KMS-11 (cell line): Measurements from ENCODE around the gene DPEP2NB.

Experiments used
- H2AFZ ChIP-seq: fragments of 200-600 bp; sonication (generic); 2 replicates; pipeline ENCODE4 v1.6.1; 2016; ENCODE audit warnings: antibody characterized with exemption, mixed run types, low read depth
- H3K27ac ChIP-seq: fragments of 200-600 bp; sonication (generic); 2 replicates; pipeline ENCODE4 v1.6.1; 2016; ENCODE audit warnings: mild to moderate bottlenecking, mixed run types
- H3K27me3 ChIP-seq: fragments of 200-600 bp; sonication (generic); 2 replicates; pipeline ENCODE4 v1.6.1; 2017; ENCODE audit warnings: mild to moderate bottlenecking, low read depth, mixed run types, moderate library complexity; ENCODE audit not compliant: insufficient read depth
- H3K36me3 ChIP-seq: fragments of 200-600 bp; sonication (generic); 2 replicates; pipeline ENCODE4 v1.6.1; 2017; ENCODE audit warnings: mild to moderate bottlenecking, mixed run types; ENCODE audit not compliant: insufficient read depth
- H3K4me1 ChIP-seq: fragments of 200-600 bp; sonication (generic); 2 replicates; pipeline ENCODE4 v1.6.1; 2016; ENCODE audit warnings: mild to moderate bottlenecking, low read depth, mixed run types; ENCODE audit not compliant: poor library complexity, severe bottlenecking
- H3K4me2 ChIP-seq: fragments of 200-600 bp; sonication (generic); 2 replicates; pipeline ENCODE4 v1.7.0; 2016; ENCODE audit warnings: mild to moderate bottlenecking, mixed run types
- H3K4me3 ChIP-seq: fragments of 200-600 bp; sonication (generic); IDR thresholded peaks from 2 replicates; pipeline ENCODE4 v1.6.1; 2017; ENCODE audit warnings: low read depth, low read length, mixed read lengths; ENCODE audit not compliant: insufficient read depth
- H3K79me2 ChIP-seq: fragments of 200-600 bp; sonication (generic); 2 replicates; pipeline ENCODE4 v1.6.1; 2016; ENCODE audit warnings: low read depth, mixed run types; ENCODE audit not compliant: insufficient read depth
- H3K9ac ChIP-seq: fragments of 200-600 bp; sonication (generic); 2 replicates; pipeline ENCODE4 v1.6.1; 2016; ENCODE audit warnings: mild to moderate bottlenecking, mixed run types
- H4K20me1 ChIP-seq: fragments of 200-600 bp; sonication (generic); 2 replicates; pipeline ENCODE4 v1.6.1; 2016; ENCODE audit warnings: mild to moderate bottlenecking, mixed run types; ENCODE audit not compliant: insufficient read depth
- TF ChIP-seq, protein P1 (sequence below): fragments of 200-600 bp; sonication (generic); conservative IDR thresholded peaks from 2 replicates; pipeline ENCODE4 v1.6.1; 2017; ENCODE audit warnings: low read depth, mild to moderate bottlenecking, antibody characterized with exemption, low read length, moderate library complexity, mixed read lengths

DPEP2NB gene

DNA sequence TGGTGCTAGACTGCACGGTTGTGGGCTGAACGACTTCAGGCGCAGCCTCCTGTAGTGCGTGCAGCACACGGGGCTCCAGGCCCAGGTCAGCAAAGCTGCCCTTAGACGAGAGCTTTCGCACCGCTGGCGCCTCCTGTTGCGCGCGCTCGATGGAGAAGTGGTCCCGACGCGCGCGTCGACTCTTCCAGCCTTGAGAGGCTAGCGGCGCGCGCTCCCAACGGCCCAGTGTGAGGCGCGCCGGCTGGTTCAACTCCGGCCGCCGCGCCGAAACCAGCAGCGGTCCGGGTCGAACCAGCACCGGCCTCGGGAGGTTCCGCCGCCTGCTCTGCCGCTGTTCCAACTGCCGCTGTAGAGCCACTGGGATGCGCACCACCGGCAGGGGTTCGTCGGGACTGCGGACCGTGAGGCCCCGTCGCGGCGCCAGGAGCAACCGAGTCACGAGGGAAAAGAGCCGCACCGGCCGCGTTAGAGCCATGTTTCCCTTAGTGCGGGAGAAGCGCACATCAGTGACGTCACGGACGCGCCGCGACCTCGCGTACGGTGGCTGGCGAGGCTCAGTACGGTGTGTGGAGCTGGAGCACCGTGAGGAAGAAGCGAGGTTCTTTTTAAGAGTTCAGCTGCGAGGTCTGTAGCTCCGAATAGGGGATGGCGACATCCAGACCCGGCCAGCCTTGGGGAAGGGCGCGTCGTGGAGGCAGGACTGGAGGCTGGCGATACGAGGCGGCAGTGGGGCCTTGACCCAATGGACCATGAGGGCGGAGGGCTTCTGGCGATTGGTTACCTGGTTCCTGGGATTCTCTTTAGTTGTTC lies 7.2 kb upstream of the DPEP2NB start, which contains the start of the genes DDX28 and DUS2:
Gene DDX28 (minus strand): TSS at position 505 of the 810 bp plus-strand sequence. CDS start 30 bp downstream, at position 475.
Gene DUS2 (plus strand): TSS at position 557 of the 810 bp plus-strand sequence. CDS start 14,740 bp downstream, outside the sequence.
- H3K9ac ChIP-seq: peak within 1 kb of the TSS; percentile 98
- H4K20me1 ChIP-seq: no peaks in the 10 kb centered on the region
- peaks cover 23% of the 10 kb centered on the region for H3K4me1 ChIP-seq
- peaks cover 29% of the 10 kb centered on the region for H3K79me2 ChIP-seq
- TF ChIP-seq, protein P1, sequence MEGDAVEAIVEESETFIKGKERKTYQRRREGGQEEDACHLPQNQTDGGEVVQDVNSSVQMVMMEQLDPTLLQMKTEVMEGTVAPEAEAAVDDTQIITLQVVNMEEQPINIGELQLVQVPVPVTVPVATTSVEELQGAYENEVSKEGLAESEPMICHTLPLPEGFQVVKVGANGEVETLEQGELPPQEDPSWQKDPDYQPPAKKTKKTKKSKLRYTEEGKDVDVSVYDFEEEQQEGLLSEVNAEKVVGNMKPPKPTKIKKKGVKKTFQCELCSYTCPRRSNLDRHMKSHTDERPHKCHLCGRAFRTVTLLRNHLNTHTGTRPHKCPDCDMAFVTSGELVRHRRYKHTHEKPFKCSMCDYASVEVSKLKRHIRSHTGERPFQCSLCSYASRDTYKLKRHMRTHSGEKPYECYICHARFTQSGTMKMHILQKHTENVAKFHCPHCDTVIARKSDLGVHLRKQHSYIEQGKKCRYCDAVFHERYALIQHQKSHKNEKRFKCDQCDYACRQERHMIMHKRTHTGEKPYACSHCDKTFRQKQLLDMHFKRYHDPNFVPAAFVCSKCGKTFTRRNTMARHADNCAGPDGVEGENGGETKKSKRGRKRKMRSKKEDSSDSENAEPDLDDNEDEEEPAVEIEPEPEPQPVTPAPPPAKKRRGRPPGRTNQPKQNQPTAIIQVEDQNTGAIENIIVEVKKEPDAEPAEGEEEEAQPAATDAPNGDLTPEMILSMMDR: no peak
- no peak within 1 kb of the TSS for H3K4me3 ChIP-seq
- H3K4me2 ChIP-seq: peak within 1 kb of the TSS; percentile 100
- peak within 1 kb of the TSS; percentile 85 for H3K27ac ChIP-seq
- peak within 1 kb of the TSS; percentile 91 for H2AFZ ChIP-seq
- no peaks in the 10 kb centered on the region for H3K27me3 ChIP-seq
- H3K36me3 ChIP-seq: no peaks in the 10 kb centered on the region

- Histone ChIP-seq H2AFZ (peak overlapping the region; percentile 91), H3K27me3 (no peaks in the 10 kb centered on the region), H3K4me3 (no peak overlapping the region), H4K20me1 (no peaks in the 10 kb centered on the region), H3K9ac (peak overlapping the region; percentile 98), H3K36me3 (no peaks in the 10 kb centered on the region), H3K4me1 (peaks cover 23% of the 10 kb centered on the region), H3K27ac (peak overlapping the region; percentile 85), H3K4me2 (peak overlapping the region; percentile 100), H3K79me2 (peaks cover 29% of the 10 kb centered on the region)
- TF ChIP-seq, protein P1: no peak
These were observed 6.6 kb upstream of the DPEP2NB start for GRCh38 chr16:68022278-68022727.

- Histone ChIP-seq H3K4me3 (no peak overlapping the region), H3K79me2 (peaks cover 29% of the 10 kb centered on the region), H3K27me3 (no peaks in the 10 kb centered on the region), H3K36me3 (no peaks in the 10 kb centered on the region), H3K9ac (no peak overlapping the region), H3K27ac (no peak overlapping the region), H2AFZ (no peak overlapping the region), H3K4me1 (peaks cover 23% of the 10 kb centered on the region), H3K4me2 (peak overlapping the region; percentile 100), H4K20me1 (no peaks in the 10 kb centered on the region)
- TF ChIP-seq, protein P1: no peak
These were observed 5.8 kb upstream of the DPEP2NB start for GRCh38 chr16:68021490-68021889.

- TF ChIP-seq, protein P1: no peak
- peaks cover 27% of the 10 kb centered on the region for H3K79me2 ChIP-seq
- H3K36me3 ChIP-seq: no peaks in the 10 kb centered on the region
- H3K4me3 ChIP-seq: no peak overlapping the region
- no peaks in the 10 kb centered on the region for H4K20me1 ChIP-seq
- no peak overlapping the region for H3K27ac ChIP-seq
- peaks cover 18% of the 10 kb centered on the region for H3K4me1 ChIP-seq
- H2AFZ ChIP-seq: no peak overlapping the region
- H3K27me3 ChIP-seq: no peaks in the 10 kb centered on the region
- no peak overlapping the region for H3K4me2 ChIP-seq
- no peak overlapping the region for H3K9ac ChIP-seq
These were observed 3.5 kb upstream of the DPEP2NB start for GRCh38 chr16:68019167-68019680.
